Suprapubic skin (tissue), 4 donors: ENCODE results near the gene SNAPC2.

Source experiments
- EP300 ChIP-seq: sonication (generic); formaldehyde crosslinking; IDR thresholded peaks from one replicate; pipeline ENCODE4 v1.6.1; 2017; ENCODE audit warnings: antibody characterized with exemption
- POLR2A ChIP-seq, 2 donors: fragments of 450-650 bp; IDR thresholded peaks; one replicate each; pipeline ENCODE4 v1.6.1; 2017; ENCODE audit warnings: antibody characterized with exemption in 2 of 2, mild to moderate bottlenecking in 2 of 2, moderate library complexity in 2 of 2
- POLR2AphosphoS5 ChIP-seq, 3 donors: sonication (generic); formaldehyde crosslinking; IDR thresholded peaks; one replicate each; pipeline ENCODE4 v1.6.1; 2017; ENCODE audit warnings: antibody characterized with exemption in 3 of 3

GRCh38 chr19:7924241-7924640, 4.1 kb downstream of the SNAPC2 start:
- TF ChIP-seq POLR2AphosphoS5 (IDR thresholded peaks at IDR 0.05) (no peak), EP300 (no peak), POLR2A (IDR thresholded peaks at IDR 0.05) (no peak)
